Hypothalamus (tissue), 51 donors: ENCODE measurements around the gene NLN.
"Not testable (repeated sequence)": the region's sequence is repeated elsewhere in the genome, so short reads cannot be mapped to it uniquely, and the experiment has no call there.

Experiments used
- DNase-seq, 51 donors: peaks; one replicate each; lab custom pipeline; 2025; lab: John Stamatoyannopoulos, UW

NLN gene

GRCh38 chr5:65721720-65722574, at the start of gene NLN, which contains the start of gene SGTB:
Gene NLN, plus strand, starts transcription at chr5:65722205. Its CDS starts 169 bp downstream, at chr5:65722374.
Gene SGTB, minus strand, starts transcription at chr5:65722109. Its CDS starts 1,302 bp downstream, at chr5:65720807.
- DNase-seq = peak in 50 of 51 donors; percentile 31 to 95 (median 79)

GRCh38 chr5:65672796-65673195, 49.2 kb upstream of the NLN start:
- no peak for DNase-seq

- DNase-seq = no peak
These were observed 47.3 kb upstream of the NLN start for GRCh38 chr5:65674749-65675148.

- DNase-seq = not testable (repeated sequence)
These were observed 45.9 kb upstream of the NLN start for GRCh38 chr5:65676056-65676455.

- DNase-seq = no peak
These were observed 39.9 kb upstream of the NLN start for GRCh38 chr5:65682148-65682547.

- DNase-seq = no peak
These were observed 28.9 kb upstream of the NLN start for GRCh38 chr5:65693121-65693520.

GRCh38 chr5:65695162-65695755, 26.7 kb upstream of the NLN start:
- DNase-seq = peak in 3 of 51 donors; percentile 4 to 51 (median 4)

- DNase-seq = peak in 20 of 51 donors; percentile 1 to 62 (median 18)
These were observed 26.1 kb upstream of the NLN start for GRCh38 chr5:65695896-65696295.

- no peak for DNase-seq
These were observed 25.1 kb upstream of the NLN start for GRCh38 chr5:65696892-65697291.

- no peak for DNase-seq
These were observed 22.7 kb upstream of the NLN start for GRCh38 chr5:65699338-65699737.

- DNase-seq = no peak
These were observed 20.0 kb upstream of the NLN start for GRCh38 chr5:65702036-65702435.

- DNase-seq = no peak
These were observed 17.3 kb upstream of the NLN start for GRCh38 chr5:65704621-65705239.

GRCh38 chr5:65707663-65708062, 14.3 kb upstream of the NLN start:
- DNase-seq = no peak

GRCh38 chr5:65708145-65708544, 13.9 kb upstream of the NLN start:
- DNase-seq = no peak

- DNase-seq = no peak
These were observed 3.3 kb upstream of the NLN start for GRCh38 chr5:65718576-65719310.

- DNase-seq = peak in 47 of 51 donors; percentile 4 to 77 (median 35)
These were observed 820 bp upstream of the NLN start for GRCh38 chr5:65721050-65721719.

GRCh38 chr5:65722575-65723403, 784 bp downstream of the NLN start:
- DNase-seq = peak in 37 of 51 donors; percentile 1 to 82 (median 25)

- DNase-seq = no peak
These were observed 5.6 kb downstream of the NLN start for GRCh38 chr5:65727491-65728156.

- DNase-seq = no peak
These were observed 6.2 kb downstream of the NLN start for GRCh38 chr5:65728218-65728617.
